Calu3 (cell line): ENCODE data around the gene DIAPH1. TPM values are rescaled to one million over a fixed set of nuclear protein-coding genes. Genes with fewer than 3 reads are reported as not detected.

Experiments
- BruUV-seq: library from RNA; stranded (reverse); fragments of 400-500 nt; replicated peaks from 2 replicates; lab custom pipeline; 2021; lab: Mats Ljungman, UMichigan
- CTCF ChIA-PET: fragments of 300-600 bp; sonication (Branson Sonifier 250); formaldehyde crosslinking; loops from one replicate; lab custom pipeline; 2022; ENCODE audit warnings: antibody characterized with exemption; lab: Charles Lee
- DNase-seq: peaks from one replicate; pipeline ENCODE4 v3.0.0; 2022
- H3K27ac Mint-ChIP-seq: one replicate; pipeline ENCODE4 v1.8.0; 2022; ENCODE audit warnings: mixed read lengths; ENCODE audit not compliant: unreplicated experiment
- H3K27me3 Mint-ChIP-seq: one replicate; pipeline ENCODE4 v1.8.0; 2022; ENCODE audit warnings: mixed read lengths; ENCODE audit not compliant: unreplicated experiment
- H3K36me3 Mint-ChIP-seq: one replicate; pipeline ENCODE4 v1.8.0; 2022; ENCODE audit warnings: mild to moderate bottlenecking, moderate library complexity, mixed read lengths; ENCODE audit not compliant: insufficient read depth, unreplicated experiment
- H3K4me1 Mint-ChIP-seq: one replicate; pipeline ENCODE4 v1.8.0; 2022; ENCODE audit warnings: mild to moderate bottlenecking, low read depth, mixed read lengths; ENCODE audit not compliant: unreplicated experiment
- H3K4me3 Mint-ChIP-seq: one replicate; pipeline ENCODE4 v1.8.0; 2022; ENCODE audit warnings: mild to moderate bottlenecking, low read depth, moderate library complexity, mixed read lengths; ENCODE audit not compliant: unreplicated experiment
- H3K9me3 Mint-ChIP-seq: one replicate; pipeline ENCODE4 v1.8.0; 2022; ENCODE audit warnings: low read depth, mixed read lengths; ENCODE audit not compliant: unreplicated experiment
- CTCF ChIP-seq: fragments of 200-600 bp; IDR thresholded peaks from one replicate; pipeline ENCODE4 v1.8.0; 2022; ENCODE audit warnings: antibody characterized with exemption; ENCODE audit not compliant: unreplicated experiment
- intact Hi-C: fragments of 100-400 bp; cut with micrococcal nuclease; formaldehyde crosslinking; loops from one replicate; pipeline ENCODE4 v1.10.0; 2022; ENCODE audit not compliant: unreplicated experiment
- total RNA-seq: library from RNA; stranded (reverse); gene quantifications from 2 replicates; pipeline ENCODE4 v1.2.3, GENCODE V29; 2022

Gene DIAPH1
- total RNA-seq, 1 experiment from 2014 or later = 219 TPM

GRCh38 chr5:141491323-141492167 is 127.3 kb downstream of the DIAPH1 start:
- intact Hi-C loops = no loop called here
- TF ChIP-seq CTCF = no peak
- CTCF ChIA-PET = no interaction called here
- no peaks in the 10 kb centered on the region for H3K4me1 Mint-ChIP-seq
- peaks cover 4% of the 10 kb centered on the region for H3K9me3 Mint-ChIP-seq
- peaks cover 6% of the 10 kb centered on the region for H3K36me3 Mint-ChIP-seq
- no peaks in the 10 kb centered on the region for H3K27me3 Mint-ChIP-seq
- no TSS peak for BruUV-seq
- no peak overlapping the region for H3K27ac Mint-ChIP-seq
- no peak for DNase-seq
- H3K4me3 Mint-ChIP-seq = no peak overlapping the region

DNA sequence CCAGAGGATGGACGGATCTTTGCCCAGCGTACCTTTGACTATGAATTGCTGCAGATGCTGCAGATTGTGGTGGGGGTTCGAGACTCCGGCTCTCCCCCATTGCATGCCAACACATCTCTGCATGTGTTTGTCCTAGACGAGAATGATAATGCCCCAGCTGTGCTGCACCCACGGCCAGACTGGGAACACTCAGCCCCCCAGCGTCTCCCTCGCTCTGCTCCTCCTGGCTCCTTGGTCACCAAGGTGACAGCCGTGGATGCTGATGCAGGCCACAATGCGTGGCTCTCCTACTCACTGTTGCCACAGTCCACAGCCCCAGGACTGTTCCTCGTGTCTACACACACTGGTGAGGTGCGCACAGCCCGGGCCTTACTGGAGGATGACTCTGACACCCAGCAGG is 128.0 kb downstream of the DIAPH1 start:
- peaks cover 6% of the 10 kb centered on the region for H3K36me3 Mint-ChIP-seq
- intact Hi-C loops = no loop called here
- peaks cover 4% of the 10 kb centered on the region for H3K9me3 Mint-ChIP-seq
- H3K27ac Mint-ChIP-seq = no peak overlapping the region
- no peak for TF ChIP-seq CTCF
- CTCF ChIA-PET = no interaction called here
- BruUV-seq = no TSS peak
- H3K4me1 Mint-ChIP-seq = no peaks in the 10 kb centered on the region
- DNase-seq = no peak
- H3K27me3 Mint-ChIP-seq = no peaks in the 10 kb centered on the region
- H3K4me3 Mint-ChIP-seq = no peak overlapping the region

DNA sequence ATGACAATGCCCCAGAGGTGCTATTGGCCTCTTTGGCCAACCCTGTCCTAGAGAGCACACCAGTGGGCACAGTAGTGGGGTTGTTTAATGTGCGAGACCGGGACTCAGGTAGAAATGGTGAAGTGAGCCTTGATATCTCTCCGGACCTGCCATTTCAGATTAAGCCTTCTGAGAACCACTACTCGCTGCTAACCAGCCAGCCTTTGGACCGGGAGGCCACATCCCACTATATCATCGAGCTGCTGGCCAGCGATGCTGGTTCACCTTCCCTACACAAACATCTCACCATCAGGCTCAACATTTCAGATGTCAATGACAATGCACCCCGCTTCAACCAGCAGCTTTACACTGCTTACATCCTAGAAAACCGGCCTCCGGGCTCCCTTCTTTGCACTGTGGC is 128.5 kb downstream of the DIAPH1 start:
- intact Hi-C loops = no loop called here
- Mint-ChIP-seq H3K27ac (no peak overlapping the region), H3K36me3 (peaks cover 6% of the 10 kb centered on the region), H3K9me3 (peaks cover 4% of the 10 kb centered on the region), H3K4me1 (no peaks in the 10 kb centered on the region), H3K4me3 (no peak overlapping the region), H3K27me3 (no peaks in the 10 kb centered on the region)
- DNase-seq = no peak
- CTCF ChIA-PET = no interaction called here
- no TSS peak for BruUV-seq
- no peak for TF ChIP-seq CTCF

GRCh38 chr5:141489841-141490240 is 129.0 kb downstream of the DIAPH1 start:
- intact Hi-C loops = no loop called here
- no peaks in the 10 kb centered on the region for H3K4me1 Mint-ChIP-seq
- CTCF ChIA-PET = no interaction called here
- no peak overlapping the region for H3K27ac Mint-ChIP-seq
- H3K4me3 Mint-ChIP-seq = no peak overlapping the region
- BruUV-seq = no TSS peak
- H3K36me3 Mint-ChIP-seq = peaks cover 9% of the 10 kb centered on the region
- no peaks in the 10 kb centered on the region for H3K27me3 Mint-ChIP-seq
- DNase-seq = no peak
- H3K9me3 Mint-ChIP-seq = peaks cover 4% of the 10 kb centered on the region
- TF ChIP-seq CTCF = no peak
